ENCODE data around the gene DUSP18. TPM values are rescaled to one million over a fixed set of nuclear protein-coding genes. Genes with fewer than 3 reads are reported as not detected.

Gene DUSP18
- total and polyA plus RNA-seq, 9 of the 15 experiments (the other 6 are each of a cell fraction or from before 2014, with no cell fraction given) = 1.00 to 3.7 (median 1.5) TPM

- intact Hi-C loops (cut with micrococcal nuclease) (no loop called here), in situ Hi-C loops (cut with MboI) (no loop called here)
- DNase-seq (ENCODE audit: extremely low read depth in 1 of 4, low spot score in 3 of 4) = no peak
- Histone ChIP-seq H3K9ac (ENCODE audit: insufficient read depth in 1 of 2, low read depth in 2 of 2, low read length in 2 of 2) (no peak overlapping the region), H3K9me1 (ENCODE audit: control insufficient read depth, insufficient read depth, low read length) (no peaks in the 10 kb centered on the region), H3K27ac (ENCODE audit: extremely low read depth, low read depth, low read length) (no peak overlapping the region), H3K4me3 (no peak overlapping the region), H3K4me2 (ENCODE audit: insufficient read depth, low read length) (no peak overlapping the region), H3K27me3 (ENCODE audit: control insufficient read depth in 2 of 2, insufficient read depth in 2 of 2, low read length in 2 of 2) (no peaks in the 10 kb centered on the region), H3K9me3 (replicated peaks; ENCODE audit: control insufficient read depth, insufficient read depth, low read depth, low read length) (no peaks in the 10 kb centered on the region), H3K79me2 (ENCODE audit: control insufficient read depth, insufficient read depth, low read length) (no peaks in the 10 kb centered on the region), H4K20me1 (replicated peaks; ENCODE audit: control insufficient read depth, insufficient read depth, low read length) (no peaks in the 10 kb centered on the region), H2AFZ (ENCODE audit: low read depth, low read length) (no peak overlapping the region), H3K36me3 (ENCODE audit: control insufficient read depth, insufficient read depth, low read length) (no peaks in the 10 kb centered on the region), H3K4me1 (replicated peaks in 1 of 2; ENCODE audit: control insufficient read depth in 2 of 2, insufficient read depth in 2 of 2, low read length in 2 of 2) (peaks cover 3 to 17% of the 10 kb centered on the region in 2 experiments; a peak in 4 of 5 replicates)
- WGBS (ENCODE audit: insufficient coverage, low coverage, missing lambda C conversion rate) = 37% methylated on average over 3 of the region's 16 CpGs
- no peak for TF ChIP-seq POLR2H (tag; IDR thresholded peaks at IDR 0.05; ENCODE audit: low read depth)
- no peak for TF ChIP-seq NCOA1 (IDR thresholded peaks at IDR 0.05; ENCODE audit: low read depth)
- no peak for TF ChIP-seq ETV1 (tag; conservative IDR thresholded peaks at IDR 0.05; ENCODE audit: low read depth)
- no peak for TF ChIP-seq MTA3 (IDR thresholded peaks at IDR 0.05; ENCODE audit: borderline replicate concordance)
- TF ChIP-seq NUFIP1 (IDR thresholded peaks at IDR 0.05; ENCODE audit: partially characterized antibody) = no peak
- no peak for ATAC-seq
- FAIRE-seq = no peak
- CTCF ChIA-PET (ENCODE audit: low intra/inter-chr PET ratio) = no interaction called here
- no TSS peak for BruUV-seq (replicated peaks)
- POLR2A ChIA-PET = no interaction called here
Observed at GRCh38 chr22:30643055-30643875, 24.4 kb downstream of the DUSP18 start.

Measured in K562 (cell line).